ENCODE data around the gene CCL16. TPM values are rescaled to one million over a fixed set of nuclear protein-coding genes. Genes with fewer than 3 reads are reported as not detected.

Gene CCL16
- total and polyA plus RNA-seq, 2 experiments from 2014 or later = not detected

DNA sequence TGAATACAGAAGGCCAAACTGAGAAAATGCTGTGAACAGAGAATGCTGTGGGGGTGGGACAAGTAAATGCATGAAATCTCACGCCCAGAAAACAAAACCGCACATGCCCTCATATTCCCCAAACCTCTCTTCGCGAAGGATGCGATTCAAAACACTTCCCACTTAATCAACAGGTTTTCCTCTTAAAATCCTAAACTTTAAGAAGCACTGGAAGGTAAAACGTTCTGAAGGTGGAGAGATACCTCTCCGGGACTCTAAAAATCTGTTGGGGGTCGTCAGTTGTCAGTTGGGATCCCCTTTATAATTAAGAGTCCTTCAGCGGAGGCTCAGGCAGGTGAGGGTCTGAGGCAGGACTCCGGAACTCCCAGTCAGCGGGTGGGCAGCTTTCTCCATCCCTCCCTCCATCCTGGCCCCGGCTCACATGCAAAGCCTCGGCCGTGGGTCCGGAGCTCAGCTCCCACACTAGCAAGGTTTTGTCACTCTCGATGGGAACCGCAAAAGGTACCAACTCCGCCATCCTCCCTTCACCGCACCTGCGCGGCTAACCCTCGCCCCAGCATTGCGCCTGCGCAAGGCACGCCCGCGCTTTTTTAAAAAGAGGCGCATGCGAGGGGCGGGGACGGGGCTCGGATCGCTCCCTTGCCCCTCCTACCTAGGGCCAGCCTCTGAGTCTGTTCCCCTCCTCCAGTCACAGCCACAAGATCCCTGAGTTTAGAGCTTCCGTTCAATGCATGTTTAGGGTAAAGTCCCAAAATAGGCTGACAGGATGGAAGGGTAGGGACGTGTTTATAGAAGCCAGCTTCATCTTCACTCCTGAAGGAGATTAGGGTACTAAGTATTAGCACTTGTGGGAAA lies 50.9 kb downstream of the CCL16 start, which contains the start of gene RDM1:
Gene RDM1 (minus strand): TSS at position 563 of the 855 bp plus-strand sequence. CDS start 46 bp downstream, at position 517.
- H3K27ac ChIP-seq = no peak within 1 kb of the TSS
- H3K4me2 ChIP-seq (ENCODE audit: unreplicated experiment) = peak within 1 kb of the TSS; percentile 30
- no peaks in the 10 kb centered on the region for H3K27me3 ChIP-seq (replicated peaks; ENCODE audit: insufficient read depth)
- H2AFZ ChIP-seq = peak within 1 kb of the TSS; percentile 82
- TF ChIP-seq EZH2phosphoT487 (IDR thresholded peaks at IDR 0.05; ENCODE audit: insufficient read depth, low read depth) (no peak), EZH2 (IDR thresholded peaks at IDR 0.05; ENCODE audit: insufficient read depth, poor library complexity, severe bottlenecking) (no peak)
- no peaks in the 10 kb centered on the region for H3K36me3 ChIP-seq (ENCODE audit: low read depth)
- no peaks in the 10 kb centered on the region for H3F3A ChIP-seq (ENCODE audit: insufficient read depth)
- H3K9me2 ChIP-seq (ENCODE audit: insufficient read depth) = no peaks in the 10 kb centered on the region
- in situ Hi-C loops (cut with MboI) = no loop called here
- 5 to 7% methylated on average over 35 of the region's 35 CpGs for WGBS, 2 experiments (ENCODE audit: low coverage in 1 of 2, low lambda C conversion rate in 2 of 2, missing lambda C conversion rate in 2 of 2)
- H3K9me3 ChIP-seq (ENCODE audit: low read depth) = no peaks in the 10 kb centered on the region
- H3K9ac ChIP-seq = no peak within 1 kb of the TSS
- DNase-seq = peak; percentile 58
- H3K4me3 ChIP-seq = peak within 1 kb of the TSS; percentile 62
- H3K79me2 ChIP-seq (ENCODE audit: insufficient read depth) = no peaks in the 10 kb centered on the region
- no peaks in the 10 kb centered on the region for H3K4me1 ChIP-seq (ENCODE audit: insufficient read depth)
- H4K20me1 ChIP-seq (ENCODE audit: insufficient read depth) = no peaks in the 10 kb centered on the region

GRCh38 chr17:35927714-35928113 lies 53.6 kb downstream of the CCL16 start:
- no peak overlapping the region for H2AFZ ChIP-seq

More at GRCh38 chr17:35927714-35928113, 53.6 kb downstream of the CCL16 start:
- H3K9ac ChIP-seq = no peak overlapping the region
- H3F3A ChIP-seq (ENCODE audit: insufficient read depth) = no peaks in the 10 kb centered on the region
- no peaks in the 10 kb centered on the region for H4K20me1 ChIP-seq (ENCODE audit: insufficient read depth)
- no peaks in the 10 kb centered on the region for H3K4me1 ChIP-seq (ENCODE audit: insufficient read depth)
- H3K27ac ChIP-seq = no peak overlapping the region
- no peak overlapping the region for H3K4me3 ChIP-seq
- TF ChIP-seq EZH2phosphoT487 (IDR thresholded peaks at IDR 0.05; ENCODE audit: insufficient read depth, low read depth) (no peak), EZH2 (IDR thresholded peaks at IDR 0.05; ENCODE audit: insufficient read depth, poor library complexity, severe bottlenecking) (no peak)
- H3K9me3 ChIP-seq (ENCODE audit: low read depth) = no peaks in the 10 kb centered on the region
- H3K79me2 ChIP-seq (ENCODE audit: insufficient read depth) = no peaks in the 10 kb centered on the region
- in situ Hi-C loops (cut with MboI) = no loop called here
- no peaks in the 10 kb centered on the region for H3K9me2 ChIP-seq (ENCODE audit: insufficient read depth)
- no peaks in the 10 kb centered on the region for H3K27me3 ChIP-seq (replicated peaks; ENCODE audit: insufficient read depth)
- H3K4me2 ChIP-seq (ENCODE audit: unreplicated experiment) = no peak overlapping the region
- no peak for DNase-seq
- H3K36me3 ChIP-seq (ENCODE audit: low read depth) = no peaks in the 10 kb centered on the region

Other genes starting within 250 kb of the CCL16 start
- 0.54 and 0.76 TPM in 2 replicates for gene RASL10B, start 249.9 kb downstream of the CCL16 start, total RNA-seq (2014; rRNA removed; shearing (Covaris generic))
- 0.08 and 0.11 TPM in 2 replicates for gene RASL10B, start 249.9 kb downstream of the CCL16 start, polyA plus RNA-seq (2016; fragmentation: Nextera tagmentation; extraction: Ambion mirVana)
- not detected in 2 replicates for gene GAS2L2, start 228.3 kb downstream of the CCL16 start, total RNA-seq (2014; rRNA removed; shearing (Covaris generic))
- 0.06 TPM in 1 of 2 replicates, not detected in the other for gene GAS2L2, start 228.3 kb downstream of the CCL16 start, polyA plus RNA-seq (2016; fragmentation: Nextera tagmentation; extraction: Ambion mirVana)
- gene C17orf50, start 220.6 kb downstream of the CCL16 start, total RNA-seq (2014; rRNA removed; shearing (Covaris generic)) = not detected in 2 replicates
- gene C17orf50, start 220.6 kb downstream of the CCL16 start, polyA plus RNA-seq (2016; fragmentation: Nextera tagmentation; extraction: Ambion mirVana) = not detected in 2 replicates
- not detected in 2 replicates for gene MMP28, start 185.9 kb downstream of the CCL16 start, total RNA-seq (2014; rRNA removed; shearing (Covaris generic))
- 0.25 TPM in 1 of 2 replicates, not detected in the other for gene MMP28, start 185.9 kb downstream of the CCL16 start, polyA plus RNA-seq (2016; fragmentation: Nextera tagmentation; extraction: Ambion mirVana)
- 27.5 and 39.3 TPM in 2 replicates for gene TAF15, start 172.0 kb downstream of the CCL16 start, total RNA-seq (2014; rRNA removed; shearing (Covaris generic))
- gene TAF15, start 172.0 kb downstream of the CCL16 start, polyA plus RNA-seq (2016; fragmentation: Nextera tagmentation; extraction: Ambion mirVana) = 7.0 and 9.2 TPM in 2 replicates
- gene HEATR9, start 112.6 kb downstream of the CCL16 start, total RNA-seq (2014; rRNA removed; shearing (Covaris generic)) = not detected in 2 replicates
- not detected in 2 replicates for gene HEATR9, start 112.6 kb downstream of the CCL16 start, polyA plus RNA-seq (2016; fragmentation: Nextera tagmentation; extraction: Ambion mirVana)
- not detected in 2 replicates for gene CCL5, start 101.1 kb downstream of the CCL16 start, total RNA-seq (2014; rRNA removed; shearing (Covaris generic))
- not detected in 2 replicates for gene CCL5, start 101.1 kb downstream of the CCL16 start, polyA plus RNA-seq (2016; fragmentation: Nextera tagmentation; extraction: Ambion mirVana)
- not detected in 2 replicates for gene RDM1, start 50.7 kb downstream of the CCL16 start, total RNA-seq (2014; rRNA removed; shearing (Covaris generic))
- gene RDM1, start 50.7 kb downstream of the CCL16 start, polyA plus RNA-seq (2016; fragmentation: Nextera tagmentation; extraction: Ambion mirVana) = not detected in 2 replicates
- not detected in 2 replicates for gene LYZL6, start 37.8 kb downstream of the CCL16 start, total RNA-seq (2014; rRNA removed; shearing (Covaris generic))
- gene LYZL6, start 37.8 kb downstream of the CCL16 start, polyA plus RNA-seq (2016; fragmentation: Nextera tagmentation; extraction: Ambion mirVana) = not detected in 2 replicates
- not detected in 2 replicates for gene CCL14, start 5.2 kb upstream of the CCL16 start, total RNA-seq (2014; rRNA removed; shearing (Covaris generic))
- gene CCL14, start 5.2 kb upstream of the CCL16 start, polyA plus RNA-seq (2016; fragmentation: Nextera tagmentation; extraction: Ambion mirVana) = not detected in 2 replicates
- gene CCL15, start 20.1 kb upstream of the CCL16 start, total RNA-seq (2014; rRNA removed; shearing (Covaris generic)) = not detected in 2 replicates
- gene CCL15, start 20.1 kb upstream of the CCL16 start, polyA plus RNA-seq (2016; fragmentation: Nextera tagmentation; extraction: Ambion mirVana) = not detected in 2 replicates
- gene CCL23, start 36.5 kb upstream of the CCL16 start, total RNA-seq (2014; rRNA removed; shearing (Covaris generic)) = not detected in 2 replicates
- gene CCL23, start 36.5 kb upstream of the CCL16 start, polyA plus RNA-seq (2016; fragmentation: Nextera tagmentation; extraction: Ambion mirVana) = not detected in 2 replicates
- not detected in 2 replicates for gene CCL18, start 82.8 kb upstream of the CCL16 start, total RNA-seq (2014; rRNA removed; shearing (Covaris generic))
- gene CCL18, start 82.8 kb upstream of the CCL16 start, polyA plus RNA-seq (2016; fragmentation: Nextera tagmentation; extraction: Ambion mirVana) = not detected in 2 replicates
- not detected in 2 replicates for gene CCL3, start 108.6 kb upstream of the CCL16 start, total RNA-seq (2014; rRNA removed; shearing (Covaris generic))
- gene CCL3, start 108.6 kb upstream of the CCL16 start, polyA plus RNA-seq (2016; fragmentation: Nextera tagmentation; extraction: Ambion mirVana) = not detected in 2 replicates
- not detected in 2 replicates for gene CCL4, start 122.3 kb upstream of the CCL16 start, total RNA-seq (2014; rRNA removed; shearing (Covaris generic))
- not detected in 2 replicates for gene CCL4, start 122.3 kb upstream of the CCL16 start, polyA plus RNA-seq (2016; fragmentation: Nextera tagmentation; extraction: Ambion mirVana)
- gene TBC1D3B, start 195.1 kb upstream of the CCL16 start, total RNA-seq (2014; rRNA removed; shearing (Covaris generic)) = not detected in 2 replicates
- 0.64 and 1.0 TPM in 2 replicates for gene TBC1D3B, start 195.1 kb upstream of the CCL16 start, polyA plus RNA-seq (2016; fragmentation: Nextera tagmentation; extraction: Ambion mirVana)
- gene CCL3L1, start 215.3 kb upstream of the CCL16 start, total RNA-seq (2014; rRNA removed; shearing (Covaris generic)) = not detected in 2 replicates
- gene CCL3L1, start 215.3 kb upstream of the CCL16 start, polyA plus RNA-seq (2016; fragmentation: Nextera tagmentation; extraction: Ambion mirVana) = 0.52 TPM in 1 of 2 replicates, not detected in the other
- gene CCL4L2, start 229.6 kb upstream of the CCL16 start, total RNA-seq (2014; rRNA removed; shearing (Covaris generic)) = 7.6 TPM in 1 of 2 replicates, not detected in the other
- 0.69 TPM in 1 of 2 replicates, not detected in the other for gene CCL4L2, start 229.6 kb upstream of the CCL16 start, polyA plus RNA-seq (2016; fragmentation: Nextera tagmentation; extraction: Ambion mirVana)